HepG2 (cell line): ENCODE data around the gene REPIN1. TPM values are rescaled to one million over a fixed set of nuclear protein-coding genes. Genes with fewer than 3 reads are reported as not detected.

Source experiments
- AHR ChIP-seq: IDR thresholded peaks from 2 replicates; pipeline ENCODE4 v1.6.1; 2018; ENCODE audit warnings: missing genetic modification reagents, missing compliant biosample characterization
- IRX3 ChIP-seq: sonication (generic); formaldehyde crosslinking; IDR thresholded peaks from 2 replicates; pipeline ENCODE4 v1.8.1; 2023; ENCODE audit warnings: mild to moderate bottlenecking, low read depth, missing genetic modification reagents, borderline replicate concordance
- SIX1 ChIP-seq: sonication (generic); formaldehyde crosslinking; IDR thresholded peaks from 2 replicates; pipeline ENCODE4 v1.4.0; 2020; ENCODE audit warnings: missing genetic modification reagents, borderline replicate concordance
- polyA plus RNA-seq, 8 experiments: library from polyadenylated mRNA; depleted of rRNA in 3 of 8; stranded (reverse) in 7 of 8; unstranded in 1 of 8; fragments of >200 nt; fragmentation: Illumina TruSeq in 4 of 8; extraction: Trizol in 4 of 8; gene quantifications; 2 replicates each; pipeline versions ENCODE4 v1.2.1 to v1.2.3, GENCODE V29; 2011 to 2016; ENCODE audit warnings: low read depth in 4 of 8, missing spikeins in 1 of 8, mixed read lengths in 1 of 8; ENCODE audit not compliant: insufficient read depth in 1 of 8
- total RNA-seq, 5 experiments: library from RNA; depleted of rRNA; stranded (reverse); fragments of >200 nt; fragmentation: Illumina TruSeq; extraction: Trizol; gene quantifications; 2 replicates each; pipeline ENCODE4 v1.2.3, GENCODE V29; 2016; ENCODE audit warnings: low read depth in 1 of 5
- TF ChIP-seq, protein P1 (sequence below): sonication (generic); formaldehyde crosslinking; IDR thresholded peaks from 2 replicates; pipeline ENCODE4 v1.9.0; 2022; ENCODE audit warnings: missing genetic modification reagents, mild to moderate bottlenecking, borderline replicate concordance
- TF ChIP-seq, protein P2 (sequence below): sonication (generic); formaldehyde crosslinking; IDR thresholded peaks from 2 replicates; pipeline ENCODE4 v1.4.0; 2020; ENCODE audit warnings: missing genetic modification reagents
- TF ChIP-seq, protein P3 (sequence below): sonication (generic); formaldehyde crosslinking; IDR thresholded peaks from 2 replicates; pipeline ENCODE4 v1.5.0; 2020; ENCODE audit warnings: mild to moderate bottlenecking, missing genetic modification reagents, moderate library complexity
- TF ChIP-seq, protein P4 (sequence below): sonication (generic); formaldehyde crosslinking; IDR thresholded peaks from 2 replicates; pipeline ENCODE4 v1.4.0; 2020; ENCODE audit warnings: missing genetic modification reagents, borderline replicate concordance

Gene REPIN1
- total and polyA plus RNA-seq, 2 of the 13 experiments (the other 11 are each of a cell fraction or from before 2014, with no cell fraction given) = 69.9 to 108 TPM

DNA sequence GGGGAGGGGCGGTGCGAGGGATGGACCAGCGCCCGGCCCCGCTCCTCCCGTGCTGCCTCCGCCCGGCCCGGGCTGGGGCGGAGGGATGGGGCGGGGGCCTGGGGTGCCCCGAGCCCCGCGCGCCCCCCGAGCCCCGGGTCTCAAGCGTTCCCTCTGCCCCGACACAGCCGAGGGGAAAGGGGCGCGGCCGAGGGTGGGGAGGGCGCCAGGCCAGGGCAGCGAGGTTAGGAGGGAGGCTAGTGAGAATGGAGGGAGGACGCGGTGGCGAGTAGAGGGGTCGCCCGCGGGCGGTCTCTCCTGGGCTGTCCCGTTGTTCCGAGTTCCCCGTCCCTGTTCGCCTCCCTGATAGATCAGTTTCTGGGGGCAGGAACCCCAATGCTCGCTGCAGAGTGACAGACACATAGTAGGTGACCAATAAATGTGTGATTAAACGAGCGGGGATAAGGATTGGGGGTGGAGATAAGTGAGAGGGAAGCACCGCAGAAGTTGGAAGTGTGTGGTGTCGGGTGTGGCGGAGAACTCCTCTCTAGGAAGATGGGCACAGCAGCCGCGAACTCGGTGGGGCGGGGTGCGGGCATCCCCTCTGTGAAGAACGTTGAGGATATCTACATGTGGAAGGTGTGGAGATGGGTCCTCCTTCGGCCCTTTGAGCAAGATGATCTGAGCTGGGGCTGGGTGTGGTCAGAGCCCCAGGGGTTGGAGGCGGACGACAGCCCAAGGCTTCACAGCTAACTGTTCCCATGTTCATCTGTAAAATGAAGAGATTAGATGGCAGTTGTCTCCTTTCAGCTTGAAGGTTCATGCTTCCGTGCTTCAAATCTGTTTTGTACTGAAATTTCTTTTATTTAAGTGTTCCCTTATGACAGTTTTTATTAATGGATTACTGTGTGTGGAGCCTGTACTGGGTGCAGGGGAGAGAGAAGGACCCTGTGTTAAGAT is 11.1 kb downstream of the REPIN1 start (continued):
- TF ChIP-seq, protein P1, sequence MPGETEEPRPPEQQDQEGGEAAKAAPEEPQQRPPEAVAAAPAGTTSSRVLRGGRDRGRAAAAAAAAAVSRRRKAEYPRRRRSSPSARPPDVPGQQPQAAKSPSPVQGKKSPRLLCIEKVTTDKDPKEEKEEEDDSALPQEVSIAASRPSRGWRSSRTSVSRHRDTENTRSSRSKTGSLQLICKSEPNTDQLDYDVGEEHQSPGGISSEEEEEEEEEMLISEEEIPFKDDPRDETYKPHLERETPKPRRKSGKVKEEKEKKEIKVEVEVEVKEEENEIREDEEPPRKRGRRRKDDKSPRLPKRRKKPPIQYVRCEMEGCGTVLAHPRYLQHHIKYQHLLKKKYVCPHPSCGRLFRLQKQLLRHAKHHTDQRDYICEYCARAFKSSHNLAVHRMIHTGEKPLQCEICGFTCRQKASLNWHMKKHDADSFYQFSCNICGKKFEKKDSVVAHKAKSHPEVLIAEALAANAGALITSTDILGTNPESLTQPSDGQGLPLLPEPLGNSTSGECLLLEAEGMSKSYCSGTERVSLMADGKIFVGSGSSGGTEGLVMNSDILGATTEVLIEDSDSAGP = no peak
- TF ChIP-seq, protein P2, sequence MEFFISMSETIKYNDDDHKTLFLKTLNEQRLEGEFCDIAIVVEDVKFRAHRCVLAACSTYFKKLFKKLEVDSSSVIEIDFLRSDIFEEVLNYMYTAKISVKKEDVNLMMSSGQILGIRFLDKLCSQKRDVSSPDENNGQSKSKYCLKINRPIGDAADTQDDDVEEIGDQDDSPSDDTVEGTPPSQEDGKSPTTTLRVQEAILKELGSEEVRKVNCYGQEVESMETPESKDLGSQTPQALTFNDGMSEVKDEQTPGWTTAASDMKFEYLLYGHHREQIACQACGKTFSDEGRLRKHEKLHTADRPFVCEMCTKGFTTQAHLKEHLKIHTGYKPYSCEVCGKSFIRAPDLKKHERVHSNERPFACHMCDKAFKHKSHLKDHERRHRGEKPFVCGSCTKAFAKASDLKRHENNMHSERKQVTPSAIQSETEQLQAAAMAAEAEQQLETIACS (CRISPR knock-in tag) = no peak
- no peak for TF ChIP-seq SIX1
- TF ChIP-seq, protein P3, sequence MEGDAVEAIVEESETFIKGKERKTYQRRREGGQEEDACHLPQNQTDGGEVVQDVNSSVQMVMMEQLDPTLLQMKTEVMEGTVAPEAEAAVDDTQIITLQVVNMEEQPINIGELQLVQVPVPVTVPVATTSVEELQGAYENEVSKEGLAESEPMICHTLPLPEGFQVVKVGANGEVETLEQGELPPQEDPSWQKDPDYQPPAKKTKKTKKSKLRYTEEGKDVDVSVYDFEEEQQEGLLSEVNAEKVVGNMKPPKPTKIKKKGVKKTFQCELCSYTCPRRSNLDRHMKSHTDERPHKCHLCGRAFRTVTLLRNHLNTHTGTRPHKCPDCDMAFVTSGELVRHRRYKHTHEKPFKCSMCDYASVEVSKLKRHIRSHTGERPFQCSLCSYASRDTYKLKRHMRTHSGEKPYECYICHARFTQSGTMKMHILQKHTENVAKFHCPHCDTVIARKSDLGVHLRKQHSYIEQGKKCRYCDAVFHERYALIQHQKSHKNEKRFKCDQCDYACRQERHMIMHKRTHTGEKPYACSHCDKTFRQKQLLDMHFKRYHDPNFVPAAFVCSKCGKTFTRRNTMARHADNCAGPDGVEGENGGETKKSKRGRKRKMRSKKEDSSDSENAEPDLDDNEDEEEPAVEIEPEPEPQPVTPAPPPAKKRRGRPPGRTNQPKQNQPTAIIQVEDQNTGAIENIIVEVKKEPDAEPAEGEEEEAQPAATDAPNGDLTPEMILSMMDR (CRISPR knock-in tag) = peak; percentile 2; the same call in 1 of the 2 replicates
- TF ChIP-seq IRX3 (CRISPR knock-in tag) = no peak
- TF ChIP-seq, protein P4, sequence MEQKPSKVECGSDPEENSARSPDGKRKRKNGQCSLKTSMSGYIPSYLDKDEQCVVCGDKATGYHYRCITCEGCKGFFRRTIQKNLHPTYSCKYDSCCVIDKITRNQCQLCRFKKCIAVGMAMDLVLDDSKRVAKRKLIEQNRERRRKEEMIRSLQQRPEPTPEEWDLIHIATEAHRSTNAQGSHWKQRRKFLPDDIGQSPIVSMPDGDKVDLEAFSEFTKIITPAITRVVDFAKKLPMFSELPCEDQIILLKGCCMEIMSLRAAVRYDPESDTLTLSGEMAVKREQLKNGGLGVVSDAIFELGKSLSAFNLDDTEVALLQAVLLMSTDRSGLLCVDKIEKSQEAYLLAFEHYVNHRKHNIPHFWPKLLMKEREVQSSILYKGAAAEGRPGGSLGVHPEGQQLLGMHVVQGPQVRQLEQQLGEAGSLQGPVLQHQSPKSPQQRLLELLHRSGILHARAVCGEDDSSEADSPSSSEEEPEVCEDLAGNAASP (CRISPR knock-in tag) = no peak
- TF ChIP-seq AHR = no peak
